ENCODE results near the gene KREMEN2. TPM values are rescaled to one million over a fixed set of nuclear protein-coding genes. Genes with fewer than 3 reads are reported as not detected.
A peak's percentile ranks its signal among the peaks of the same experiment; 100 is the strongest.

The KREMEN2 gene
- total and polyA plus RNA-seq, 2 of the 13 experiments (the other 11 are each of a cell fraction or from before 2014, with no cell fraction given) = 0.48 to 1.2 TPM

GRCh38 chr16:2980227-2981176 lies 16.4 kb downstream of the KREMEN2 start, which contains the start of gene PKMYT1 (continued):
- TF ChIP-seq ZBTB10 (CRISPR knock-in tag; IDR thresholded peaks at IDR 0.05; ENCODE audit: borderline replicate concordance) (no peak), KAT2B (IDR thresholded peaks at IDR 0.05; ENCODE audit: borderline replicate concordance, low read depth, low read length) (no peak), NFE2L2 (IDR thresholded peaks at IDR 0.05; ENCODE audit: low read length) (no peak), SMAD1 (CRISPR knock-in tag; IDR thresholded peaks at IDR 0.05; ENCODE audit: borderline replicate concordance, low read depth) (0 out of 2 replicates have a peak, but pooled peaks have one; percentile 23), ZKSCAN1 (IDR thresholded peaks at IDR 0.05; ENCODE audit: low read length) (no peak), GABPB1 (CRISPR knock-in tag; IDR thresholded peaks at IDR 0.05) (0 out of 2 replicates have a peak, but pooled peaks have one; percentile 47), RBM39 (IDR thresholded peaks at IDR 0.05; ENCODE audit: low read depth, low read length, poor library complexity, severe bottlenecking) (peak; percentile 20), ZNF816 (CRISPR knock-in tag; IDR thresholded peaks at IDR 0.05; ENCODE audit: borderline replicate concordance) (no peak), IKZF1 (IDR thresholded peaks at IDR 0.05) (no peak), MZF1 (CRISPR knock-in tag; IDR thresholded peaks at IDR 0.05; ENCODE audit: borderline replicate concordance) (no peak), ZGPAT (CRISPR knock-in tag; IDR thresholded peaks at IDR 0.05) (no peak), ZNF530 (CRISPR knock-in tag; IDR thresholded peaks at IDR 0.05; ENCODE audit: low read depth) (no peak), ADNP (CRISPR knock-in tag; IDR thresholded peaks at IDR 0.05) (no peak), ZNF367 (CRISPR knock-in tag; IDR thresholded peaks at IDR 0.05; ENCODE audit: borderline replicate concordance) (no peak), NFE2L1 (CRISPR knock-in tag; IDR thresholded peaks at IDR 0.05; ENCODE audit: borderline replicate concordance) (0 out of 2 replicates have a peak, but pooled peaks have one; percentile 29), SALL2 (CRISPR knock-in tag; IDR thresholded peaks at IDR 0.05) (no peak), BCL6 (CRISPR knock-in tag; IDR thresholded peaks at IDR 0.05) (no peak), ZMYM2 (CRISPR knock-in tag; IDR thresholded peaks at IDR 0.05) (no peak), ZNF136 (CRISPR knock-in tag; IDR thresholded peaks at IDR 0.05; ENCODE audit: low read depth) (no peak), TFDP2 (CRISPR knock-in tag; IDR thresholded peaks at IDR 0.05) (peak; percentile 93)

All from HepG2 (cell line).